ENCODE data around the gene NSD1. TPM values are rescaled to one million over a fixed set of nuclear protein-coding genes. Genes with fewer than 3 reads are reported as not detected.

Gene NSD1
- total and polyA plus RNA-seq, 9 of the 15 experiments (the other 6 are each of a cell fraction or from before 2014, with no cell fraction given) = 3.8 to 51.0 (median 24.7) TPM

- TF ChIP-seq, protein P1, sequence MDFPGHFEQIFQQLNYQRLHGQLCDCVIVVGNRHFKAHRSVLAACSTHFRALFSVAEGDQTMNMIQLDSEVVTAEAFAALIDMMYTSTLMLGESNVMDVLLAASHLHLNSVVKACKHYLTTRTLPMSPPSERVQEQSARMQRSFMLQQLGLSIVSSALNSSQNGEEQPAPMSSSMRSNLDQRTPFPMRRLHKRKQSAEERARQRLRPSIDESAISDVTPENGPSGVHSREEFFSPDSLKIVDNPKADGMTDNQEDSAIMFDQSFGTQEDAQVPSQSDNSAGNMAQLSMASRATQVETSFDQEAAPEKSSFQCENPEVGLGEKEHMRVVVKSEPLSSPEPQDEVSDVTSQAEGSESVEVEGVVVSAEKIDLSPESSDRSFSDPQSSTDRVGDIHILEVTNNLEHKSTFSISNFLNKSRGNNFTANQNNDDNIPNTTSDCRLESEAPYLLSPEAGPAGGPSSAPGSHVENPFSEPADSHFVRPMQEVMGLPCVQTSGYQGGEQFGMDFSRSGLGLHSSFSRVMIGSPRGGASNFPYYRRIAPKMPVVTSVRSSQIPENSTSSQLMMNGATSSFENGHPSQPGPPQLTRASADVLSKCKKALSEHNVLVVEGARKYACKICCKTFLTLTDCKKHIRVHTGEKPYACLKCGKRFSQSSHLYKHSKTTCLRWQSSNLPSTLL (IDR thresholded peaks at IDR 0.05) = no peak
- TF ChIP-seq PURB (CRISPR knock-in tag; IDR thresholded peaks at IDR 0.05; ENCODE audit: low read depth) (no peak), PRPF4 (IDR thresholded peaks at IDR 0.05; ENCODE audit: insufficient read depth, low read depth, low read length, poor library complexity, severe bottlenecking) (no peak), ZBTB43 (CRISPR knock-in tag; IDR thresholded peaks at IDR 0.05) (0 out of 2 replicates have a peak, but pooled peaks have one; percentile 59), RHOXF2B (CRISPR knock-in tag; conservative IDR thresholded peaks at IDR 0.05) (no peak), HBP1 (CRISPR knock-in tag; IDR thresholded peaks at IDR 0.05) (no peak), ZNF280B (CRISPR knock-in tag; IDR thresholded peaks at IDR 0.05) (no peak), PYGO2 (tag; IDR thresholded peaks at IDR 0.05) (no peak), GTF2E2 (tag; IDR thresholded peaks at IDR 0.05) (no peak), NFRKB (IDR thresholded peaks at IDR 0.05; ENCODE audit: low read depth) (no peak; the same call in 1 of the 2 replicates), DDX20 (tag; IDR thresholded peaks at IDR 0.05; ENCODE audit: low read depth) (no peak), ZNF586 (CRISPR knock-in tag; conservative IDR thresholded peaks at IDR 0.05) (no peak), ZBTB7A (IDR thresholded peaks at IDR 0.05; ENCODE audit: borderline replicate concordance, control insufficient read depth, low read depth, low read length) (peak; percentile 96), ZNF282 (CRISPR knock-in tag; IDR thresholded peaks at IDR 0.05) (peak; percentile 14; the same call in 1 of the 2 replicates), ZNF445 (CRISPR knock-in tag; IDR thresholded peaks at IDR 0.05; ENCODE audit: low read depth) (no peak)
- TF ChIP-seq, protein P2, sequence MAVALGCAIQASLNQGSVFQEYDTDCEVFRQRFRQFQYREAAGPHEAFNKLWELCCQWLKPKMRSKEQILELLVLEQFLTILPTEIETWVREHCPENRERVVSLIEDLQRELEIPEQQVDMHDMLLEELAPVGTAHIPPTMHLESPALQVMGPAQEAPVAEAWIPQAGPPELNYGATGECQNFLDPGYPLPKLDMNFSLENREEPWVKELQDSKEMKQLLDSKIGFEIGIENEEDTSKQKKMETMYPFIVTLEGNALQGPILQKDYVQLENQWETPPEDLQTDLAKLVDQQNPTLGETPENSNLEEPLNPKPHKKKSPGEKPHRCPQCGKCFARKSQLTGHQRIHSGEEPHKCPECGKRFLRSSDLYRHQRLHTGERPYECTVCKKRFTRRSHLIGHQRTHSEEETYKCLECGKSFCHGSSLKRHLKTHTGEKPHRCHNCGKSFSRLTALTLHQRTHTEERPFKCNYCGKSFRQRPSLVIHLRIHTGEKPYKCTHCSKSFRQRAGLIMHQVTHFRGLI (CRISPR knock-in tag; IDR thresholded peaks at IDR 0.05) = no peak
- TF ChIP-seq, protein P3, sequence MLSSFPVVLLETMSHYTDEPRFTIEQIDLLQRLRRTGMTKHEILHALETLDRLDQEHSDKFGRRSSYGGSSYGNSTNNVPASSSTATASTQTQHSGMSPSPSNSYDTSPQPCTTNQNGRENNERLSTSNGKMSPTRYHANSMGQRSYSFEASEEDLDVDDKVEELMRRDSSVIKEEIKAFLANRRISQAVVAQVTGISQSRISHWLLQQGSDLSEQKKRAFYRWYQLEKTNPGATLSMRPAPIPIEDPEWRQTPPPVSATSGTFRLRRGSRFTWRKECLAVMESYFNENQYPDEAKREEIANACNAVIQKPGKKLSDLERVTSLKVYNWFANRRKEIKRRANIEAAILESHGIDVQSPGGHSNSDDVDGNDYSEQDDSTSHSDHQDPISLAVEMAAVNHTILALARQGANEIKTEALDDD (IDR thresholded peaks at IDR 0.05) = no peak
Observed at GRCh38 chr5:177311723-177312648, 178.4 kb downstream of the NSD1 start, which contains the start of gene MXD3 (continued).

All from K562 (cell line).